H1 (cell line): ENCODE results near the gene SVEP1. TPM values are rescaled to one million over a fixed set of nuclear protein-coding genes. Genes with fewer than 3 reads are reported as not detected.

Experiments
- CTCF ChIA-PET: fragments of 300-600 bp; sonication (Branson Sonifier 250); formaldehyde crosslinking; loops from one replicate; lab custom pipeline; 2021; ENCODE audit not compliant: partially characterized antibody; lab: Charles Lee
- POLR2A ChIA-PET: fragments of 300-600 bp; sonication (Branson Sonifier 250); formaldehyde crosslinking; loops from one replicate; lab custom pipeline; 2021; ENCODE audit warnings: inconsistent platforms; ENCODE audit not compliant: partially characterized antibody; lab: Charles Lee
- DNase-seq, 2 experiments: peaks; one replicate each; pipeline versions ENCODE4 v3.0.0 to v3.0.0-alpha.2; 2010 to 2022; ENCODE audit warnings: low spot score in 2 of 2, low read depth in 1 of 2, mixed read lengths in 1 of 2
- FAIRE-seq: peaks from 2 replicates; lab custom pipeline; 2011; peaks lifted over from hg19 to GRCh38; lab: Jason Lieb, UNC
- H2AFZ ChIP-seq: 2 replicates; pipeline ENCODE4 v1.8.1; 2012; ENCODE audit warnings: low read length, inconsistent platforms
- H2AK5ac ChIP-seq: 2 replicates; pipeline ENCODE4 v1.6.1; 2013; ENCODE audit warnings: low read depth, low read length
- H2BK120ac ChIP-seq: replicated peaks from 2 replicates; pipeline ENCODE3; 2013; ENCODE audit warnings: low read depth, low read length, inconsistent platforms
- H2BK12ac ChIP-seq: 2 replicates; pipeline ENCODE4 v1.6.1; 2013; ENCODE audit warnings: low read depth, low read length
- H2BK15ac ChIP-seq: 2 replicates; pipeline ENCODE4 v1.6.1; 2013; ENCODE audit warnings: low read length
- H2BK20ac ChIP-seq: 2 replicates; pipeline ENCODE4 v1.6.1; 2013; ENCODE audit warnings: low read length
- H2BK5ac ChIP-seq: 2 replicates; pipeline ENCODE4 v1.6.1; 2013; ENCODE audit warnings: low read depth, low read length
- H3K14ac ChIP-seq: 2 replicates; pipeline ENCODE4 v1.6.1; 2013; ENCODE audit warnings: inconsistent platforms; ENCODE audit not compliant: insufficient read length
- H3K18ac ChIP-seq: 2 replicates; pipeline ENCODE4 v1.6.1; 2013; ENCODE audit warnings: low read length; ENCODE audit errors: extremely low read depth
- H3K23ac ChIP-seq: 2 replicates; pipeline ENCODE4 v1.6.1; 2013; ENCODE audit warnings: inconsistent platforms; ENCODE audit not compliant: insufficient read length
- H3K23me2 ChIP-seq: 2 replicates; pipeline ENCODE4 v1.6.1; 2013; ENCODE audit warnings: low read depth, low read length
- H3K27ac ChIP-seq: 2 replicates; pipeline ENCODE4 v1.6.1; 2011; ENCODE audit warnings: low read depth, low read length, inconsistent platforms
- H3K27me3 ChIP-seq, 4 experiments: replicated peaks in 1 of 4; 1 replicate in 1 of 4; 2 replicates in 3 of 4; pipeline versions ENCODE4 v1.6.1 to v1.8.1; 2011 to 2013; ENCODE audit warnings: low read length in 3 of 4, mild to moderate bottlenecking in 3 of 4, inconsistent platforms in 2 of 4, mixed read lengths in 2 of 4, moderate library complexity in 1 of 4; ENCODE audit not compliant: control insufficient read depth in 3 of 4, insufficient read depth in 3 of 4; ENCODE audit errors: extremely low read depth in 1 of 4
- H3K36me3 ChIP-seq, 4 experiments: 2 replicates each; pipeline versions ENCODE4 v1.6.1 to v1.8.1; 2011 to 2013; ENCODE audit warnings: mild to moderate bottlenecking in 4 of 4, low read length in 3 of 4, moderate library complexity in 2 of 4, control low read depth in 1 of 4, inconsistent platforms in 1 of 4; ENCODE audit not compliant: insufficient read depth in 4 of 4, control insufficient read depth in 2 of 4
- H3K4ac ChIP-seq: replicated peaks from 2 replicates; pipeline ENCODE3; 2013; ENCODE audit warnings: low read length, low read depth, mixed read lengths, inconsistent platforms; ENCODE audit not compliant: insufficient read length
- H3K4me1 ChIP-seq, 4 experiments: replicated peaks in 1 of 4; 1 replicate in 1 of 4; 2 replicates in 3 of 4; pipeline versions ENCODE4 v1.6.1 to v1.8.1; 2011 to 2013; ENCODE audit warnings: low read length in 3 of 4, inconsistent platforms in 2 of 4, mixed read lengths in 1 of 4; ENCODE audit not compliant: insufficient read depth in 4 of 4, control insufficient read depth in 3 of 4
- H3K4me2 ChIP-seq, 2 experiments: 2 replicates each; pipeline versions ENCODE4 v1.6.1 to v1.8.1; 2011 to 2013; ENCODE audit warnings: low read depth in 2 of 2, low read length in 2 of 2, control low read depth in 1 of 2, inconsistent platforms in 1 of 2, mild to moderate bottlenecking in 1 of 2; ENCODE audit not compliant: insufficient read depth in 1 of 2
- H3K4me3 ChIP-seq, 4 experiments: fragments of 200-600, 300-600 bp in 1 of 4; sonication (generic), shearing (Covaris generic), sonication (Bioruptor Twin) in 1 of 4; 2 replicates each; pipeline versions ENCODE4 v1.5.1 to v1.8.1; 2011 to 2016; ENCODE audit warnings: low read length in 4 of 4, low read depth in 3 of 4, control low read depth in 2 of 4, inconsistent platforms in 2 of 4, mild to moderate bottlenecking in 2 of 4, mixed read lengths in 1 of 4, moderate library complexity in 1 of 4; ENCODE audit not compliant: insufficient read depth in 2 of 4; ENCODE audit errors: extremely low read depth in 1 of 4
- H3K56ac ChIP-seq: replicated peaks from 2 replicates; pipeline ENCODE3; 2013; ENCODE audit warnings: low read depth, mild to moderate bottlenecking, mixed read lengths, low read length, inconsistent platforms; ENCODE audit not compliant: insufficient read length
- H3K79me1 ChIP-seq: 2 replicates; pipeline ENCODE4 v1.6.1; 2013; ENCODE audit warnings: low read depth, low read length, control low read depth
- H3K79me2 ChIP-seq, 2 experiments: 2 replicates each; pipeline versions ENCODE4 v1.6.1 to v1.8.1; 2012 to 2013; ENCODE audit warnings: low read length in 2 of 2, mild to moderate bottlenecking in 2 of 2, inconsistent platforms in 1 of 2; ENCODE audit not compliant: insufficient read depth in 2 of 2, control insufficient read depth in 1 of 2
- H3K9ac ChIP-seq, 4 experiments: replicated peaks in 1 of 4; 1 replicate in 1 of 4; 2 replicates in 3 of 4; pipeline versions ENCODE4 v1.6.1 to v1.8.1; 2011 to 2013; ENCODE audit warnings: low read depth in 3 of 4, low read length in 3 of 4, control low read depth in 2 of 4, mild to moderate bottlenecking in 2 of 4, moderate library complexity in 2 of 4, inconsistent platforms in 1 of 4; ENCODE audit errors: extremely low read depth in 1 of 4
- H3K9me3 ChIP-seq, 2 experiments: 2 replicates each; pipeline versions ENCODE4 v1.6.1 to v1.8.1; 2012 to 2013; ENCODE audit warnings: mild to moderate bottlenecking in 2 of 2, moderate library complexity in 2 of 2, control low read depth in 1 of 2, inconsistent platforms in 1 of 2, low read depth in 1 of 2, low read length in 1 of 2, mixed read lengths in 1 of 2; ENCODE audit not compliant: insufficient read depth in 2 of 2
- H4K20me1 ChIP-seq, 2 experiments: replicated peaks in 1 of 2; 2 replicates each; pipeline versions ENCODE3 to v1.8.1; 2011 to 2013; ENCODE audit warnings: inconsistent platforms in 2 of 2, low read length in 2 of 2, mild to moderate bottlenecking in 1 of 2; ENCODE audit not compliant: insufficient read depth in 2 of 2, control insufficient read depth in 1 of 2
- H4K5ac ChIP-seq: 2 replicates; pipeline ENCODE4 v1.6.1; 2013; ENCODE audit warnings: low read length, low read depth, mixed read lengths, inconsistent platforms; ENCODE audit not compliant: insufficient read length
- H4K8ac ChIP-seq: 2 replicates; pipeline ENCODE4 v1.8.0; 2013; ENCODE audit warnings: mild to moderate bottlenecking, moderate library complexity, low read length, inconsistent platforms; ENCODE audit not compliant: insufficient read depth; ENCODE audit errors: extremely low read depth
- H4K91ac ChIP-seq: replicated peaks from 2 replicates; pipeline ENCODE3; 2013; ENCODE audit warnings: low read length, mixed read lengths, inconsistent platforms; ENCODE audit not compliant: insufficient read length
- BCL11A ChIP-seq, 2 experiments: IDR thresholded peaks; one replicate each; pipeline ENCODE4 v1.6.1; 2011; ENCODE audit warnings: low read depth in 2 of 2, low read length in 2 of 2, mild to moderate bottlenecking in 2 of 2
- KDM5A ChIP-seq: fragments of 200-600 bp; IDR thresholded peaks from 2 replicates; pipeline ENCODE4 v1.7.1; 2012; ENCODE audit warnings: mild to moderate bottlenecking, low read length, inconsistent platforms, mixed read lengths
- RNF2 ChIP-seq: fragments of 200-900, 300-1000 bp; sonication (generic); IDR thresholded peaks from 2 replicates; pipeline ENCODE4 v1.7.1; 2016; ENCODE audit warnings: borderline replicate concordance, low read depth, mild to moderate bottlenecking, antibody characterized with exemption, low read length; ENCODE audit not compliant: poor library complexity, severe bottlenecking; ENCODE audit errors: missing control alignments
- TAF1 ChIP-seq: IDR thresholded peaks from 2 replicates; pipeline ENCODE4 v1.6.1; 2011; ENCODE audit warnings: mild to moderate bottlenecking, low read depth, low read length
- TAF7 ChIP-seq: optimal IDR thresholded peaks from 2 replicates; pipeline ENCODE3; 2011; ENCODE audit warnings: low read depth, mild to moderate bottlenecking, inconsistent platforms, low read length, moderate library complexity, borderline replicate concordance
- TCF12 ChIP-seq: IDR thresholded peaks from 2 replicates; pipeline ENCODE4 v1.6.1; 2011; ENCODE audit warnings: low read depth, mild to moderate bottlenecking, low read length
- WGBS, 2 experiments: shearing (Covaris generic) in 1 of 2; methylation state at CpG; one replicate each; pipeline versions ENCODE4 v1.1.6 to v1.1.7; 2013 to 2015; ENCODE audit warnings: low lambda C conversion rate in 2 of 2, mixed read lengths in 2 of 2, inconsistent platforms in 1 of 2, low coverage in 1 of 2, missing lambda C conversion rate in 1 of 2; ENCODE audit not compliant: insufficient replicate concordance in 2 of 2, insufficient coverage in 1 of 2, insufficient read length in 1 of 2; ENCODE audit errors: extremely low coverage in 1 of 2, missing lambda C conversion rate in 1 of 2; 5-methylcytosine and 5-hydroxymethylcytosine counted together
- polyA plus RNA-seq, 7 experiments: library from polyadenylated mRNA; depleted of rRNA in 3 of 7; stranded (reverse) in 5 of 7; unstranded in 2 of 7; fragments of >200 nt in 5 of 7; fragments of 200-250 nt in 2 of 7; gene quantifications; 1 replicate in 5 of 7; 2 replicates in 1 of 7; 4 replicates in 1 of 7; pipeline versions ENCODE4 v1.2.1 to v1.2.3, GENCODE V29; 2011 to 2013; ENCODE audit warnings: missing spikeins in 2 of 7, mixed read lengths in 2 of 7
- total RNA-seq: library from RNA; stranded (reverse); fragmentation: NEBNext Ultra II Directional; extraction: Animal tissue kit (Norgen Biotek cat#: 25700); gene quantifications from 2 replicates; pipeline ENCODE4 v1.2.1, GENCODE V29; 2021

The SVEP1 gene
- total and polyA plus RNA-seq, 2 of the 8 experiments (the other 6 are each of a cell fraction or from before 2014, with no cell fraction given) = 0.11 to 0.37 TPM

GRCh38 chr9:110605565-110605964 is 26.0 kb upstream of the SVEP1 start:
- Histone ChIP-seq H3K79me2 (no peaks in the 10 kb centered on the region), H2BK20ac (no peak overlapping the region), H4K20me1 (no peaks in the 10 kb centered on the region), H3K27ac (no peak overlapping the region), H2AK5ac (no peak overlapping the region), H3K18ac (no peak overlapping the region), H3K9ac (no peak overlapping the region), H3K4me3 (no peak overlapping the region), H2AFZ (no peak overlapping the region), H2BK15ac (no peak overlapping the region), H3K23me2 (no peaks in the 10 kb centered on the region), H3K27me3 (no peaks in the 10 kb centered on the region), H2BK5ac (no peak overlapping the region), H3K4ac (no peak overlapping the region), H3K14ac (no peak overlapping the region), H4K5ac (no peak overlapping the region), H3K4me1 (no peaks in the 10 kb centered on the region; a peak in 2 of 7 replicates), H2BK120ac (no peak overlapping the region), H3K36me3 (no peaks in the 10 kb centered on the region), H3K23ac (no peak overlapping the region), H3K9me3 (peaks cover 0 to 3% of the 10 kb centered on the region in 2 experiments; a peak in 1 of 4 replicates), H3K56ac (no peak overlapping the region), H3K4me2 (no peak overlapping the region), H2BK12ac (no peak overlapping the region), H4K8ac (no peak overlapping the region), H4K91ac (no peak overlapping the region), H3K79me1 (no peaks in the 10 kb centered on the region)
- DNase-seq (no peak), FAIRE-seq (no peak)
- WGBS, 2 experiments = 88% methylated on average over 4 of the region's 4 CpGs; no CpG with 5 or more reads in 1 of the 2 experiments
- POLR2A ChIA-PET = no interaction called here
- CTCF ChIA-PET = interaction anchor here (0.7 kb wide), 1 partner anchor 101 kb away, joined by 3 read pairs; no protein-coding TSS in a partner anchor
- TF ChIP-seq KDM5A (no peak), TCF12 (no peak), TAF7 (no peak), RNF2 (no peak), TAF1 (no peak), BCL11A (IDR thresholded peaks at IDR 0.05; ENCODE audit: low read depth in 2 of 2, low read length in 2 of 2) (no peak)
